Psoas muscle (tissue), 8 donors: ENCODE results near the gene TPPP3. TPM values are rescaled to one million over a fixed set of nuclear protein-coding genes. Genes with fewer than 3 reads are reported as not detected.

Experiments used
- ATAC-seq, 4 donors: fragments of 200-7000 bp; cut with Tn5 transposase; one replicate each; pipeline ENCODE4 v1.9.1; 2020; ENCODE audit warnings: moderate library complexity in 3 of 4, mild to moderate bottlenecking in 2 of 4
- DNase-seq, 2 donors: peaks; one replicate each; pipeline ENCODE4 v3.0.0-alpha.2; 2020
- H3K27ac ChIP-seq: fragments of 200-600 bp; one replicate; pipeline ENCODE4 v1.8.0; 2022
- H3K27me3 ChIP-seq, 3 donors: fragments of 200-600 bp in 1 of 3; one replicate each; pipeline versions ENCODE4 v1.6.1 to v1.8.0; 2013 to 2022; ENCODE audit warnings: low read length in 2 of 3, mild to moderate bottlenecking in 2 of 3, moderate library complexity in 1 of 3; ENCODE audit not compliant: insufficient read depth in 3 of 3
- H3K36me3 ChIP-seq, 2 donors: fragments of 200-600 bp in 1 of 2; one replicate each; pipeline versions ENCODE4 v1.6.1 to v1.8.0; 2013 to 2022; ENCODE audit warnings: low read depth in 1 of 2, mild to moderate bottlenecking in 1 of 2, moderate library complexity in 1 of 2; ENCODE audit not compliant: insufficient read depth in 1 of 2
- H3K4me1 ChIP-seq: fragments of 200-600 bp; one replicate; pipeline ENCODE4 v1.8.0; 2022
- H3K4me3 ChIP-seq: fragments of 200-600 bp; one replicate; pipeline ENCODE4 v1.8.0; 2022; ENCODE audit warnings: mild to moderate bottlenecking
- H3K9me3 ChIP-seq: fragments of 200-600 bp; one replicate; pipeline ENCODE4 v1.8.0; 2022
- CTCF ChIP-seq: fragments of 200-600 bp; IDR thresholded peaks from one replicate; pipeline ENCODE4 v1.8.0; 2022; ENCODE audit warnings: antibody characterized with exemption
- WGBS, 3 donors: extraction: QIAGEN DNeasy Blood & Tissue Kit; methylation state at CpG; one replicate each; pipeline versions ENCODE4 v1.1.6 to v1.1.7; 2013; 5-methylcytosine and 5-hydroxymethylcytosine counted together
- intact Hi-C, 2 donors: fragments of 100-400 bp; cut with DNase I; formaldehyde crosslinking; loops; one replicate each; pipeline versions ENCODE4 v1.11.0 to v1.14.2; 2022
- polyA plus RNA-seq, 3 donors: library from polyadenylated mRNA; stranded (reverse); fragments of 200-250 nt; gene quantifications; one replicate each; pipeline ENCODE4 v1.2.3, GENCODE V29; 2013
- total RNA-seq, 4 donors: library from RNA; stranded (reverse); fragmentation: NEBNext Ultra II Directional in 2 of 4; extraction: Animal tissue kit (Norgen Biotek cat#: 25700) in 2 of 4; gene quantifications; one replicate each; pipeline versions ENCODE4 v1.2.1 to v1.2.4, GENCODE V29; 2021 to 2023
- donor health status: healthy with polysubstance abuse.
- donor health status: DM: no; HTN: no; CAD: no; lungs with moderate emphysema.
- donor health status: Bipolar disorder and iron deficiency.
- donor health status: healthy.
- donor health status: DM: yes; HTN: yes; CAD: no.
- donor health status: DM: no; HTN: no; CAD: no.
- donor health status: DM: no; HTN: no; CAD: no.
- donor health status: DM: yes; HTN: yes; CAD: no.

TPPP3 gene
- total and polyA plus RNA-seq, 7 donors: 5.3 to 36.4 (median 21.4) TPM

GRCh38 chr16:67396159-67397035 is 3.1 kb upstream of the TPPP3 start:
- ATAC-seq (peak; percentile 3 to 35 (median 25)), DNase-seq (peak; percentile 81 to 90)
- H3K27ac ChIP-seq: peak overlapping the region; percentile 66
- intact Hi-C loops: no loop called here
- peaks cover 0 to 5% (median 4%) of the 10 kb centered on the region in 3 donors for H3K27me3 ChIP-seq
- H3K9me3 ChIP-seq: no peaks in the 10 kb centered on the region
- WGBS, 3 donors: 29 to 32% (median 31%) methylated on average over 26 to 31 of the region's 31 CpGs
- H3K4me3 ChIP-seq: peak overlapping the region; percentile 18
- no peaks in the 10 kb centered on the region for H3K36me3 ChIP-seq
- H3K4me1 ChIP-seq: peaks cover 44% of the 10 kb centered on the region
- TF ChIP-seq CTCF: no peak

GRCh38 chr16:67395458-67396158 is 2.3 kb upstream of the TPPP3 start:
- intact Hi-C loops: no loop called here
- Histone ChIP-seq H3K27me3 (peaks cover 0 to 5% (median 4%) of the 10 kb centered on the region in 3 donors), H3K9me3 (no peaks in the 10 kb centered on the region), H3K4me3 (peak overlapping the region; percentile 18), H3K36me3 (no peaks in the 10 kb centered on the region), H3K27ac (peak overlapping the region; percentile 23), H3K4me1 (peaks cover 44% of the 10 kb centered on the region)
- ATAC-seq (no peak), DNase-seq (peak in 1 of 2 donors; percentile 44)
- TF ChIP-seq CTCF: no peak
- WGBS, 3 donors: 56 to 67% (median 65%) methylated on average over 13 of the region's 13 CpGs

GRCh38 chr16:67395105-67395457 is 1.8 kb upstream of the TPPP3 start:
- peaks cover 41% of the 10 kb centered on the region for H3K4me1 ChIP-seq

More at GRCh38 chr16:67395105-67395457, 1.8 kb upstream of the TPPP3 start:
- H3K27ac ChIP-seq: no peak overlapping the region
- intact Hi-C loops: no loop called here
- DNase-seq (no peak), ATAC-seq (no peak)
- TF ChIP-seq CTCF: no peak
- no peak overlapping the region for H3K4me3 ChIP-seq
- H3K27me3 ChIP-seq: peaks cover 0 to 5% (median 4%) of the 10 kb centered on the region in 3 donors
- no peaks in the 10 kb centered on the region for H3K9me3 ChIP-seq
- no peaks in the 10 kb centered on the region for H3K36me3 ChIP-seq
- 75 to 85% (median 79%) methylated on average over 10 of the region's 10 CpGs for WGBS, 3 donors
